T-helper 1 cell treated with Interleukin-12 subunit alpha and Interleukin-12 subunit beta and Interleukin-4 antibody, amounts not matched to agents 30 ng/mL and 1 ng/mL, for 36 hours (primary cell): ENCODE measurements around the gene ETF1. TPM values are rescaled to one million over a fixed set of nuclear protein-coding genes. Genes with fewer than 3 reads are reported as not detected.

Source experiments
- intact Hi-C: fragments of 100-400 bp; cut with micrococcal nuclease; formaldehyde crosslinking; loops from one replicate; pipeline ENCODE4 v1.15.1; 2024
- total RNA-seq: library from RNA; stranded (reverse); gene quantifications from 2 replicates; pipeline ENCODE4 v1.2.3, GENCODE V29; 2022

The ETF1 gene
- total RNA-seq, 1 donor from 2014 or later: 95.7 TPM

DNA sequence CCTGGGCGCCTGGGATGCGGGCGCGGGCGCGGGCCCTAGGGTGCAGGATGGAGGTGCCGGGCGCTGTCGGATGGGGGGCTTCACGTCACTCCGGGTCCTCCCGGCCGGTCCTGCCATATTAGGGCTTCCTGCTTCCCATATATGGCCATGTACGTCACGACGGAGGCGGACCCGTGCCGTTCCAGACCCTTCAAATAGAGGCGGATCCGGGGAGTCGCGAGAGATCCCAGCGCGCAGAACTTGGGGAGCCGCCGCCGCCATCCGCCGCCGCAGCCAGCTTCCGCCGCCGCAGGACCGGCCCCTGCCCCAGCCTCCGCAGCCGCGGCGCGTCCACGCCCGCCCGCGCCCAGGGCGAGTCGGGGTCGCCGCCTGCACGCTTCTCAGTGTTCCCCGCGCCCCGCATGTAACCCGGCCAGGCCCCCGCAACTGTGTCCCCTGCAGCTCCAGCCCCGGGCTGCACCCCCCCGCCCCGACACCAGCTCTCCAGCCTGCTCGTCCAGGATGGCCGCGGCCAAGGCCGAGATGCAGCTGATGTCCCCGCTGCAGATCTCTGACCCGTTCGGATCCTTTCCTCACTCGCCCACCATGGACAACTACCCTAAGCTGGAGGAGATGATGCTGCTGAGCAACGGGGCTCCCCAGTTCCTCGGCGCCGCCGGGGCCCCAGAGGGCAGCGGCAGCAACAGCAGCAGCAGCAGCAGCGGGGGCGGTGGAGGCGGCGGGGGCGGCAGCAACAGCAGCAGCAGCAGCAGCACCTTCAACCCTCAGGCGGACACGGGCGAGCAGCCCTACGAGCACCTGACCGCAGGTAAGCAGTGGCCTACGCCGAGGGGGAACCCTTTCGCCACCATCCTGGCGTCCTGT, 77.5 kb downstream of the ETF1 start, which contains the start of gene EGR1:
EGR1 (plus strand) TSS at position 219 of the 864 bp plus-strand sequence; CDS start at position 502, 283 bp downstream.
- intact Hi-C loops: loop anchor here (1.0 to 10.0 kb wide), 14 partner anchors 27 to 1936 kb away; partner anchors contain the start of genes ANKHD1, CDC23, CTNNA1 and ETF1

DNA sequence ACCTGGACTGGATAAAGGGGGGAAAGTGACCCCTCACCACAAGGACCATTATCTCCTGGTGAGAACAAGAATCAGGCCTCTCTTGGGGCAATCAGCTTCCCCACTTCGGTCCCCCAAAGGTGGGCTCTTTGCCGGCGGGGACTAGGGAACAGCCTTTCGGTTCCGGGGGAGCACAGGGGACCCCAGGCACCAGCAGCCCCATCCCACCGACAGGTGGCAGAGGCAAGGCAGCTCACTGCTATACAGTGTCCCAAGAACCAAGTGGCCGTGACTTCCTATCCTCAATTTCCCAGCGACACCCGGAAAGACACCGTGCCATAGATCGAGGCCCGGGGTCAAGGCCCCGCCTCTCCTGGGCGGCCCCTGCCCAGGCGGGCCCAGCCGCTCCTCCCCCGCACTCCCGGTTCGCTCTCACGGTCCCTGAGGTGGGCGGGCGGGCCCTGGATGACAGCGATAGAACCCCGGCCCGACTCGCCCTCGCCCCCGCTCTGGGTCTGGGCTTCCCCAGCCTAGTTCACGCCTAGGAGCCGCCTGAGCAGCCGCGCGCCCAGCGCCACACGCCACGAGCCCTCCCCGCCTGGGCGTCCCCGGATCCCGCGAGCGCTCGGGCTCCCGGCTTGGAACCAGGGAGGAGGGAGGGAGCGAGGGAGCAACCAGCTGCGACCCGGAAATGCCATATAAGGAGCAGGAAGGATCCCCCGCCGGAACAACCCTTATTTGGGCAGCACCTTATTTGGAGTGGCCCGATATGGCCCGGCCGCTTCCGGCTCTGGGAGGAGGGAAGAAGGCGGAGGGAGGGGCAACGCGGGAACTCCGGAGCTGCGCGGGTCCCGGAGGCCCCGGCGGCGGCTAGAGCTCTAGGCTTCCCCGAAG, 78.4 kb downstream of the ETF1 start:
- intact Hi-C loops: loop anchor here (1.0 to 10.0 kb wide), 21 partner anchors 14 to 1937 kb away; partner anchors contain the start of genes ANKHD1, BRD8, CDC23 and CDC25C

DNA sequence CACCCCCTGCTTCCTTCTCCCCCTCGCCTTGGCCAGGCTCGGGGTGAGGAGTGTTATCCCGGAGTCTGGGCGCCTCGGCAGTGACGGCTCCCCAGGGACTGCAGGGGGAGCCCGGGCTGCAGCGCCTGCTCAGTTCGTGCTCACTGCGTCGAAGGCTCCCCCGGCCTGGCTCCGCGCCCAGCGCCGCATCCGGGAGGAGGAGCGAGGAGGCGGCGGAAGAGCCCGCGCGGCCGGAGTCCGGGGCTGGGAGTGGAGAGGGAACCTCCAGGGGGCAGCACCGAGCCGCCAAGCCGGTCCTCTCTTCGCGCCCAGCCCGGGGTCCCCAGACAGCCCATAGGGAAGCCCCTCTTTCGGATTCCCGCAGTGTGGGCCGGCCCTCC, 79.0 kb downstream of the ETF1 start:
- intact Hi-C loops: loop anchor here (1.0 to 10.0 kb wide), 11 partner anchors 14 to 1101 kb away; partner anchors contain the start of genes BRD8, CDC25C, FAM13B and KDM3B

DNA sequence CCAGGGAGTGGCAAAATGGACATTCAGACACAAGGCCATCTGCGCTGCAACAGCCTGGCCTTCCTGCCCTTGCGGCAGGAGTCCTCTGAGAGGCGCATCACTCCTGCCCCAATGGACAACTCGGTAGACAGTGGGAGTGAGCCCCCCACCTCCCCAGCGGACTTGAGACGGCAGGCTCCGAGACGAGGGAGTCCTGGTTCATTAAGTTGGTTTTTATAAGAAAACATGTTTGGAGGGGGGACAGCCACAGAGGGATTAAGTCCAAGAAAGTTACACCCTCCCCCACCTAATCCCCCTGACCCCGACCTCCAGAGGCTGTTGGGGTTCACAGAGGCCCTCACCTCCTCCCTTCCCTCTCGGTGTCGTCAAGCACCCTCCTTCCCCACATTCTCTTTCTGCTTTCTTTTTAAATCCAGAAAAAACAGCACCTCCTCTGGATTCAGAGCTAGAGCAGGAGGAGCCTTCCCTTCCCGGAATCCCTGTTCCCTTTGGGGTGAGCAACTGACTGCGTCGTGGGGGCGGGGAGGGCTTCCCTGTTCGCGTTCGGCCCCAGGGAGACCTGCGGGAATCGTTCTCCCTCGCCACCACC, 79.5 kb downstream of the ETF1 start:
- intact Hi-C loops: loop anchor here (1.0 to 10.0 kb wide), 11 partner anchors 13 to 1101 kb away; partner anchors contain the start of genes BRD8, CDC25C, FAM13B and KDM3B

DNA sequence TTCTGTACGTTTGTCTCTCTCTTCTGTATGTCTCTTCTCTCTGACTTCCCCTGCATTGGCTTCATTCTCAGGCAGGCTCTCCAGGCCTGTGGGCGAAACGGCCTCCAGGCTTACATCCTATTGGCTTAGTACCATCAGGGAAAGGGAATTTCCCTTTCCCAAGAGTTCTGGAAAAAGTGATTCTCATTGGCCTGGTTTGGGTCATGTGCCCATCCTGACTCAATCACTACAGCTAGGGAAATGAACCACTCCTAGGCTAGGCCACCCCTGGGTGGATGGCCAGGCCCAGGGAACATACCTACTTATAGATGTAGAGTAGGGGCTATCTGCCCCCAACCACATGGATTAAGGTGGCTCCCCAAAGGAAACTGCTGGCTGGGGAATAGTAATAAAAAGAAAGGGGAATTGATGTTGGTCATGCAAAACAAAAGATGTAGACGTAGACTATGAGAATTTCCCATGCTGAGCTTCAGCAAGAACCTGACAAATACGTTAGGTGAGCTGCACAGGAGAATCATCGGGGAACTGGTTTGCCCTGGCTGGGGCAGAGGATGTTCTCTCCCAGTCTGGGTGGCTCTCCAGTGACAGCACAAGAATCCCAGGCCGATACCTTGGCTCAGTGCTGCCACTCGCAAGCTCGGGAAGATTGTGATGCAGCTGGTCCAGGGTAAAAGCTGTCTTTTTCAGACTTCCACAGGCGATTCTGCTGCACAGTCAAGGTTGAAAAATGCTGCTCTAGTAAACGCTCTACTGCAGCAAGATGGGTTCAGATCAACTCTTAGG, 81.5 kb downstream of the ETF1 start:
- intact Hi-C loops: loop anchor here (10.0 kb wide), 1 partner anchor 1103 kb away; the partner anchor contains the start of gene UBE2D2

GRCh38 chr5:138460032-138460693, 82.9 kb downstream of the ETF1 start:
- intact Hi-C loops: loop anchor here (10.0 kb wide), 1 partner anchor 1105 kb away; the partner anchor contains the start of gene UBE2D2

GRCh38 chr5:138459311-138459933, 83.6 kb downstream of the ETF1 start:
- intact Hi-C loops: loop anchor here (1.0 kb wide), 2 partner anchors 9 to 84 kb away; partner anchors contain the start of gene ETF1

DNA sequence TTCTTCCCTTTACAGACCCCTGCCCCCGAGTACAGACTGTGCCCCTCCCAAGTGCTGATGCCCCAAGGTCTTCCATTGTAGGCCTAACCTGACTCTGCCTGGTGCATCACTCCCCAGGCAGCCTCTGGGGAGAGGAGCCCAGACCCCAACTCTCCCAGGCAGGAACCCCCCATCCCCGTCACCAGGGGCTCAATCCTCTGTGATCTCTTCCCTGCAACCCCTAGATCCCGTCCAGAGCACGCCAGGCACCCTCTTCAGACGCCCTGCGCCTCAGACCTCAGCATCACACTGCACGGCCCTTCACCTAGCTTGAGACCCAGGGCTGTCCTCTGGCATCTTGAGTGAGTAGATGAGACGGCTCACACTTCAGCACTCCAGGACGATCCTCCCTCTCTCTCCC, 84.2 kb downstream of the ETF1 start:
- intact Hi-C loops: loop anchor here (1.0 kb wide), 2 partner anchors 9 to 84 kb away; partner anchors contain the start of gene ETF1

DNA sequence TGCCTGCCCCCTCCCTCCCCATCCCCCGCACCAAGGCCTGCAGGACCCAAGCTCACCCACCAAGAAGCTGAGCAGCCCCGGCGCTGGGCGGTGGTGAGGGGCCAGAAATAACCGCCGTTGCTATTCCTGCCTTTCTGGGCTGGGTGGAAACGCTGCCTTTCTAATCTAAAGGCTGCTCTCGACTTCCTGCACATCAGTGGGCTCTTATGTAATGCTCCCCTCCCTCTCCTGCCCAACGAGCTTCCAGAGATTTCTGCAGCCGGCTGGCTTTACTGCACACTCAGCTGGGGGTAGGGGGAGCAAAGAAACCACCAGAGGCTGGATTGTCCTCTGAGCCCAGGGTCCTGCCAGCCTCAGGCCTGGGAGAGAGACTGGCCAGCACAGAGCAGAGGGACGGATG, 84.7 kb downstream of the ETF1 start:
- intact Hi-C loops: no loop called here

- intact Hi-C loops: no loop called here
Measured at GRCh38 chr5:138457531-138458275, 85.3 kb downstream of the ETF1 start.

Other genes starting within 250 kb of the ETF1 start
- 7.5 and 9.1 TPM in 2 replicates for gene CDC25C, start 211.4 kb downstream of the ETF1 start, total RNA-seq
- 23.6 and 23.9 TPM in 2 replicates for gene FAM53C, start 205.0 kb downstream of the ETF1 start, total RNA-seq
- gene KDM3B, start 190.6 kb downstream of the ETF1 start, total RNA-seq: 63.9 and 68.5 TPM in 2 replicates
- gene REEP2, start 104.2 kb downstream of the ETF1 start, total RNA-seq: 1.1 and 1.8 TPM in 2 replicates
- 14.9 and 15.9 TPM in 2 replicates for gene EGR1, start 77.8 kb downstream of the ETF1 start, total RNA-seq
- gene HSPA9, start 32.2 kb upstream of the ETF1 start, total RNA-seq: 191 and 201 TPM in 2 replicates
- gene CTNNA1, start 210.2 kb upstream of the ETF1 start, total RNA-seq: 52.8 and 53.9 TPM in 2 replicates